MM.1S (cell line): ENCODE measurements around the gene CCDC88C.

Source experiments
- EZH2 ChIP-seq: fragments of 300-600 bp; sonication (generic); optimal IDR thresholded peaks from 2 replicates; pipeline ENCODE3; 2017; ENCODE audit warnings: low read depth, mild to moderate bottlenecking, antibody characterized with exemption, low read length, mixed read lengths
- TF ChIP-seq, protein P1 (sequence below): fragments of 300-600 bp; sonication (generic); IDR thresholded peaks from 2 replicates; pipeline ENCODE4 v1.5.1; 2016; ENCODE audit warnings: antibody characterized with exemption, low read length, mixed read lengths

- no peak for TF ChIP-seq EZH2
- TF ChIP-seq, protein P1, sequence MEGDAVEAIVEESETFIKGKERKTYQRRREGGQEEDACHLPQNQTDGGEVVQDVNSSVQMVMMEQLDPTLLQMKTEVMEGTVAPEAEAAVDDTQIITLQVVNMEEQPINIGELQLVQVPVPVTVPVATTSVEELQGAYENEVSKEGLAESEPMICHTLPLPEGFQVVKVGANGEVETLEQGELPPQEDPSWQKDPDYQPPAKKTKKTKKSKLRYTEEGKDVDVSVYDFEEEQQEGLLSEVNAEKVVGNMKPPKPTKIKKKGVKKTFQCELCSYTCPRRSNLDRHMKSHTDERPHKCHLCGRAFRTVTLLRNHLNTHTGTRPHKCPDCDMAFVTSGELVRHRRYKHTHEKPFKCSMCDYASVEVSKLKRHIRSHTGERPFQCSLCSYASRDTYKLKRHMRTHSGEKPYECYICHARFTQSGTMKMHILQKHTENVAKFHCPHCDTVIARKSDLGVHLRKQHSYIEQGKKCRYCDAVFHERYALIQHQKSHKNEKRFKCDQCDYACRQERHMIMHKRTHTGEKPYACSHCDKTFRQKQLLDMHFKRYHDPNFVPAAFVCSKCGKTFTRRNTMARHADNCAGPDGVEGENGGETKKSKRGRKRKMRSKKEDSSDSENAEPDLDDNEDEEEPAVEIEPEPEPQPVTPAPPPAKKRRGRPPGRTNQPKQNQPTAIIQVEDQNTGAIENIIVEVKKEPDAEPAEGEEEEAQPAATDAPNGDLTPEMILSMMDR, result no peak
These were observed 47.1 kb upstream of the CCDC88C start for GRCh38 chr14:91464615-91465205.
